Adrenal gland (tissue), 12 donors: ENCODE measurements around the gene BSN. TPM values are rescaled to one million over a fixed set of nuclear protein-coding genes. Genes with fewer than 3 reads are reported as not detected.

Experiments used
- DNase-seq, 7 donors: peaks; one replicate each; pipeline ENCODE4 v3.0.0-alpha.2; 2019 to 2020
- H3K27ac ChIP-seq, 5 donors: fragments of 200-600 bp; sonication (generic) in 4 of 5; 1 replicate in 3 of 5; 2 replicates in 2 of 5; pipeline versions ENCODE4 v1.5.1 to v1.8.0; 2016 to 2020; ENCODE audit warnings: mild to moderate bottlenecking in 1 of 5
- H3K27me3 ChIP-seq: fragments of 200-600 bp; 2 replicates; pipeline ENCODE4 v1.8.0; 2021
- H3K36me3 ChIP-seq, 2 donors: fragments of 200-600 bp; replicated peaks in 1 of 2; 1 replicate in 1 of 2; 2 replicates in 1 of 2; pipeline versions ENCODE4 v1.5.1 to v1.8.0; 2018 to 2022
- H3K4me1 ChIP-seq, 2 donors: fragments of 200-600 bp; replicated peaks in 1 of 2; 1 replicate in 1 of 2; 2 replicates in 1 of 2; pipeline versions ENCODE4 v1.5.1 to v1.8.0; 2018 to 2021
- H3K4me3 ChIP-seq, 4 donors: fragments of 200-600 bp; sonication (generic) in 3 of 4; one replicate each; pipeline ENCODE4 v1.5.1; 2016 to 2018
- H3K9me3 ChIP-seq, 3 donors: fragments of 200-600 bp; sonication (generic) in 1 of 3; replicated peaks in 1 of 3; 1 replicate in 2 of 3; 2 replicates in 1 of 3; pipeline versions ENCODE4 v1.5.1 to v1.8.0; 2016 to 2021
- POLR2A ChIP-seq, 2 donors: fragments of 450-650 bp; IDR thresholded peaks; one replicate each; pipeline ENCODE4 v1.6.1; 2017; ENCODE audit warnings: antibody characterized with exemption in 2 of 2, mild to moderate bottlenecking in 2 of 2, moderate library complexity in 1 of 2
- WGBS, 4 donors: extraction: QIAGEN DNeasy Blood & Tissue Kit in 2 of 4; methylation state at CpG; one replicate each; pipeline versions ENCODE4 v1.1.5 to v1.1.7; 2013 to 2017; 5-methylcytosine and 5-hydroxymethylcytosine counted together
- intact Hi-C, 2 donors: fragments of 100-400 bp; cut with DNase I; formaldehyde crosslinking; loops; one replicate each; pipeline versions ENCODE4 v1.14.1 to v1.15.0; 2022 to 2023
- polyA plus RNA-seq, 3 donors: library from polyadenylated mRNA; stranded (reverse); fragments of 200-250 nt in 2 of 3; fragments of 350-450 nt in 1 of 3; fragmentation: Illumina TruSeq in 1 of 3; extraction: RNeasy Lipid Tissue Mini Kit (QIAGEN cat#74804) in 1 of 3; gene quantifications; one replicate each; pipeline ENCODE4 v1.2.3, GENCODE V29; 2013 to 2014
- total RNA-seq, 9 donors: library from RNA; depleted of rRNA in 4 of 9; stranded (reverse); fragments of >200 nt in 4 of 9; fragments of 120-200 nt in 1 of 9; fragmentation: NEBNext Ultra II Directional in 1 of 9; extraction: Animal tissue kit (Norgen Biotek cat#: 25700) in 1 of 9; gene quantifications; one replicate each; pipeline versions ENCODE4 v1.1.0 to v1.2.4, GENCODE V29; 2013 to 2023
- TF ChIP-seq, protein P1 (sequence below), 6 experiments: fragments of 450-650 bp in 4 of 6; fragments of 200-600 bp in 2 of 6; sonication (generic) in 1 of 6; IDR thresholded peaks; 1 replicate in 5 of 6; 2 replicates in 1 of 6; pipeline versions ENCODE4 v1.5.1 to v1.8.0; 2016 to 2021; ENCODE audit warnings: antibody characterized with exemption in 6 of 6, mild to moderate bottlenecking in 2 of 6, moderate library complexity in 1 of 6
- donor health status: healthy with polysubstance abuse.
- donor health status: Bipolar disorder and iron deficiency.
- donor health status: DM: yes; HTN: yes; CAD: no.
- donor health status: DM: no; HTN: no; CAD: no.
- donor health status: DM: no; HTN: no; CAD: no.
- donor health status: DM: yes; HTN: yes; CAD: no.

BSN gene
- total and polyA plus RNA-seq, 12 donors: 0.27 to 4.6 (median 1.5) TPM

- no peak overlapping the region for H3K4me3 ChIP-seq
- DNase-seq: no peak
- WGBS, 4 donors: 62 to 84% (median 71%) methylated on average over 6 of the region's 6 CpGs
- no peaks in the 10 kb centered on the region for H3K27me3 ChIP-seq
- H3K9me3 ChIP-seq: no peaks in the 10 kb centered on the region
- TF ChIP-seq, protein P1, sequence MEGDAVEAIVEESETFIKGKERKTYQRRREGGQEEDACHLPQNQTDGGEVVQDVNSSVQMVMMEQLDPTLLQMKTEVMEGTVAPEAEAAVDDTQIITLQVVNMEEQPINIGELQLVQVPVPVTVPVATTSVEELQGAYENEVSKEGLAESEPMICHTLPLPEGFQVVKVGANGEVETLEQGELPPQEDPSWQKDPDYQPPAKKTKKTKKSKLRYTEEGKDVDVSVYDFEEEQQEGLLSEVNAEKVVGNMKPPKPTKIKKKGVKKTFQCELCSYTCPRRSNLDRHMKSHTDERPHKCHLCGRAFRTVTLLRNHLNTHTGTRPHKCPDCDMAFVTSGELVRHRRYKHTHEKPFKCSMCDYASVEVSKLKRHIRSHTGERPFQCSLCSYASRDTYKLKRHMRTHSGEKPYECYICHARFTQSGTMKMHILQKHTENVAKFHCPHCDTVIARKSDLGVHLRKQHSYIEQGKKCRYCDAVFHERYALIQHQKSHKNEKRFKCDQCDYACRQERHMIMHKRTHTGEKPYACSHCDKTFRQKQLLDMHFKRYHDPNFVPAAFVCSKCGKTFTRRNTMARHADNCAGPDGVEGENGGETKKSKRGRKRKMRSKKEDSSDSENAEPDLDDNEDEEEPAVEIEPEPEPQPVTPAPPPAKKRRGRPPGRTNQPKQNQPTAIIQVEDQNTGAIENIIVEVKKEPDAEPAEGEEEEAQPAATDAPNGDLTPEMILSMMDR (IDR thresholded peaks at IDR 0.05): no peak
- no peak for TF ChIP-seq POLR2A (IDR thresholded peaks at IDR 0.05)
- H3K4me1 ChIP-seq: no peaks in the 10 kb centered on the region
- H3K27ac ChIP-seq: no peak overlapping the region
- intact Hi-C loops: no loop called here
- no peaks in the 10 kb centered on the region for H3K36me3 ChIP-seq
Measured at GRCh38 chr3:49616491-49616941, 62.2 kb downstream of the BSN start.

- no peak overlapping the region for H3K4me3 ChIP-seq
- H3K4me1 ChIP-seq: no peaks in the 10 kb centered on the region
- no peak for DNase-seq
- H3K36me3 ChIP-seq: no peaks in the 10 kb centered on the region
- intact Hi-C loops: no loop called here
- no peaks in the 10 kb centered on the region for H3K9me3 ChIP-seq
- TF ChIP-seq, protein P1 (IDR thresholded peaks at IDR 0.05): no peak
- TF ChIP-seq POLR2A (IDR thresholded peaks at IDR 0.05): no peak
- H3K27ac ChIP-seq: no peak overlapping the region
- 90 to 98% (median 92%) methylated on average over 6 to 7 of the region's 7 CpGs for WGBS, 4 donors
- H3K27me3 ChIP-seq: no peaks in the 10 kb centered on the region
Measured at GRCh38 chr3:49617390-49618013, 63.2 kb downstream of the BSN start.

- Histone ChIP-seq H3K4me1 (no peaks in the 10 kb centered on the region), H3K27ac (no peak overlapping the region), H3K9me3 (no peaks in the 10 kb centered on the region), H3K27me3 (no peaks in the 10 kb centered on the region), H3K4me3 (no peak overlapping the region), H3K36me3 (no peaks in the 10 kb centered on the region)
- no peak for TF ChIP-seq POLR2A (IDR thresholded peaks at IDR 0.05)
- TF ChIP-seq, protein P1 (IDR thresholded peaks at IDR 0.05): no peak
- no peak for DNase-seq
- intact Hi-C loops: no loop called here
- WGBS, 4 donors: 76 to 78% (median 77%) methylated on average over 4 of the region's 4 CpGs
Measured at GRCh38 chr3:49618412-49618811, 64.1 kb downstream of the BSN start.

GRCh38 chr3:49619649-49620048, 65.4 kb downstream of the BSN start:
- no peak overlapping the region for H3K4me3 ChIP-seq
- no peak for TF ChIP-seq POLR2A (IDR thresholded peaks at IDR 0.05)
- TF ChIP-seq, protein P1 (IDR thresholded peaks at IDR 0.05): no peak
- no peaks in the 10 kb centered on the region for H3K4me1 ChIP-seq
- no peaks in the 10 kb centered on the region for H3K36me3 ChIP-seq
- WGBS, 4 donors: 84 to 90% (median 88%) methylated on average over 5 of the region's 5 CpGs
- no peak for DNase-seq
- H3K27ac ChIP-seq: no peak overlapping the region
- intact Hi-C loops: no loop called here
- H3K27me3 ChIP-seq: no peaks in the 10 kb centered on the region
- no peaks in the 10 kb centered on the region for H3K9me3 ChIP-seq
